Left ventricle myocardium inferior (tissue), 1 donor: Measurements from ENCODE around the gene BHLHE23. TPM values are rescaled to one million over a fixed set of nuclear protein-coding genes. Genes with fewer than 3 reads are reported as not detected.
A peak's percentile ranks its signal among the peaks of the same experiment; 100 is the strongest.

ENCODE experiments used
- DNase-seq: peaks from one replicate; pipeline ENCODE4 v3.0.0-alpha.2; 2020
- H3K27ac ChIP-seq: fragments of 200-600 bp; replicated peaks from 2 replicates; pipeline ENCODE4 v1.8.0; 2021
- H3K27me3 ChIP-seq: fragments of 200-600 bp; 2 replicates; pipeline ENCODE4 v1.8.0; 2021; ENCODE audit warnings: low read depth
- H3K36me3 ChIP-seq: fragments of 200-600 bp; 2 replicates; pipeline ENCODE4 v1.8.0; 2021
- H3K4me1 ChIP-seq: fragments of 200-600 bp; 2 replicates; pipeline ENCODE4 v1.8.0; 2021
- H3K4me3 ChIP-seq: fragments of 200-600 bp; 2 replicates; pipeline ENCODE4 v1.8.0; 2021; ENCODE audit warnings: mild to moderate bottlenecking, moderate library complexity
- H3K9me3 ChIP-seq: fragments of 200-600 bp; replicated peaks from 2 replicates; pipeline ENCODE4 v1.8.0; 2021
- intact Hi-C: fragments of 100-400 bp; cut with micrococcal nuclease; formaldehyde crosslinking; loops from one replicate; pipeline ENCODE4 v1.11.0; 2022
- total RNA-seq: library from RNA; stranded (reverse); fragmentation: NEBNext Ultra II Directional; extraction: Animal tissue kit (Norgen Biotek cat#: 25700); gene quantifications from one replicate; pipeline ENCODE4 v1.2.1, GENCODE V29; 2021
- TF ChIP-seq, protein P1 (sequence below): fragments of 200-600 bp; IDR thresholded peaks from 2 replicates; pipeline ENCODE4 v1.8.0; 2021; ENCODE audit warnings: antibody characterized with exemption, mild to moderate bottlenecking, borderline replicate concordance
- donor health status: DM: no; HTN: yes; CAD: no; lungs with severe emphysema.

The BHLHE23 gene
- total RNA-seq, 1 donor from 2014 or later, result not detected

DNA sequence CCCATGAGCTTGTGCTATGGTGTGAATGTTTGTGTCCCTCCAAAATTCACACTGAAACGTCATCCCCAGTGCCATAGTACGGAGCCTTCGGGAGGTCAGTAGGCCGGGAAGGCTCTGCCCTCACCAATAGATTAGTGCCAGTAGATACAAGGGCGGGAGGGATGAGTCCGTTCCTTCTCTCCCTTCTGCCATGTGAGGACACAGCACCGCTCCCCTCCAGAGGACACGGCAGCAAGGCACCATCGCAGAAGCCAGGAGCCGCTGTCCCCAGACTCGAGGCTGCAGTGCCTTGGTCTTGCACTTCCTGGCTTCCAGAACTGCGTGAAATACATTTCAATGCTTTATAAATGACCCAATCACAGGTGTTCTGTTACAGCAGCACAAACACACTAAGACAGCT is 39.2 kb upstream of the BHLHE23 start:
- no peaks in the 10 kb centered on the region for H3K4me1 ChIP-seq
- H3K9me3 ChIP-seq, result no peaks in the 10 kb centered on the region
- no peaks in the 10 kb centered on the region for H3K36me3 ChIP-seq
- H3K27me3 ChIP-seq, result peaks cover 89% of the 10 kb centered on the region
- TF ChIP-seq, protein P1, sequence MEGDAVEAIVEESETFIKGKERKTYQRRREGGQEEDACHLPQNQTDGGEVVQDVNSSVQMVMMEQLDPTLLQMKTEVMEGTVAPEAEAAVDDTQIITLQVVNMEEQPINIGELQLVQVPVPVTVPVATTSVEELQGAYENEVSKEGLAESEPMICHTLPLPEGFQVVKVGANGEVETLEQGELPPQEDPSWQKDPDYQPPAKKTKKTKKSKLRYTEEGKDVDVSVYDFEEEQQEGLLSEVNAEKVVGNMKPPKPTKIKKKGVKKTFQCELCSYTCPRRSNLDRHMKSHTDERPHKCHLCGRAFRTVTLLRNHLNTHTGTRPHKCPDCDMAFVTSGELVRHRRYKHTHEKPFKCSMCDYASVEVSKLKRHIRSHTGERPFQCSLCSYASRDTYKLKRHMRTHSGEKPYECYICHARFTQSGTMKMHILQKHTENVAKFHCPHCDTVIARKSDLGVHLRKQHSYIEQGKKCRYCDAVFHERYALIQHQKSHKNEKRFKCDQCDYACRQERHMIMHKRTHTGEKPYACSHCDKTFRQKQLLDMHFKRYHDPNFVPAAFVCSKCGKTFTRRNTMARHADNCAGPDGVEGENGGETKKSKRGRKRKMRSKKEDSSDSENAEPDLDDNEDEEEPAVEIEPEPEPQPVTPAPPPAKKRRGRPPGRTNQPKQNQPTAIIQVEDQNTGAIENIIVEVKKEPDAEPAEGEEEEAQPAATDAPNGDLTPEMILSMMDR, result no peak
- no peak for DNase-seq
- intact Hi-C loops, result no loop called here
- H3K4me3 ChIP-seq, result no peak overlapping the region
- H3K27ac ChIP-seq, result no peak overlapping the region

DNA sequence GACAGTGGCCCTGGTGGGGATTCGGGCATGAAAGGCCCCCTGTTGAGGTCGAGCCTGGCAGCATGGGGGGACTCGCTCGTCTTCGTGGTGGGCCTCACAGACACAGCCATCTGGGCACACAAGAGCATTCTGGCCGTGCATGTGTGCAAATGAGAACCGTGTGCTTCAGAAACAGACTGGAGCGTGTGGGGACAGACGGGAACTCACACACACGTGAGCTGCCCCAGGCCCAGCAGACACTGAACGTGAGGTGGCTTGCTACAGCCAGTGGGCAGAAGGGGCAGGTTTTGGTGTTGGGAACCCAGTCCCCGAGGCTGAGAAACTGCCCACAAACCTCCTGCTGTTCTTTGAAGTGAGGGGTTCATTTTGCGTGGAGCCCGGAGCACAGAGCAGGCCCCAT is 38.6 kb upstream of the BHLHE23 start:
- intact Hi-C loops, result no loop called here
- DNase-seq, result no peak
- peaks cover 92% of the 10 kb centered on the region for H3K27me3 ChIP-seq
- H3K9me3 ChIP-seq, result no peaks in the 10 kb centered on the region
- TF ChIP-seq, protein P1, result no peak
- H3K4me1 ChIP-seq, result no peaks in the 10 kb centered on the region
- no peak overlapping the region for H3K27ac ChIP-seq
- H3K36me3 ChIP-seq, result no peaks in the 10 kb centered on the region
- H3K4me3 ChIP-seq, result no peak overlapping the region

DNA sequence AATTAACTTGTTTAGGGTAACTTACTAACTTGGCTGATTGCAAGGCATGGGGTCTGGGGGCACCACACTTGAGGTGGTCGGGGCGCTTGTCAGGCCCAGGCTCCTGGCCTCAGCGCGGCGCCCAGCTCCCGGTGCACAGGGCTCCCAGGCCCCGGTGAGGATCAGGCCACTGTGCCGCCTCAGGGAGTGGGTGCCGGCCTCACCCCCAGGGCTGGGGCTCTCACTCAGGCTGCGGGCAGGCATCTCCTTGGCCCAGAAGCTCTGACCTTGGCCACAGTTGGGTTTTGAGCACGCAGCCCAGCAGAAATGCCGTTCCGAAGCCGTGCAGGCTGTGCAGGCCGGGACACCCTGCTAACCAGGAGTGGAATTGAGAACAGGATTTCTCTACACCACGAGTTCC is 37.8 kb upstream of the BHLHE23 start:
- H3K36me3 ChIP-seq, result no peaks in the 10 kb centered on the region
- H3K27ac ChIP-seq, result no peak overlapping the region
- H3K9me3 ChIP-seq, result no peaks in the 10 kb centered on the region
- no peak overlapping the region for H3K4me3 ChIP-seq
- intact Hi-C loops, result no loop called here
- no peaks in the 10 kb centered on the region for H3K4me1 ChIP-seq
- H3K27me3 ChIP-seq, result peaks cover 92% of the 10 kb centered on the region
- DNase-seq, result no peak
- TF ChIP-seq, protein P1, result no peak

DNA sequence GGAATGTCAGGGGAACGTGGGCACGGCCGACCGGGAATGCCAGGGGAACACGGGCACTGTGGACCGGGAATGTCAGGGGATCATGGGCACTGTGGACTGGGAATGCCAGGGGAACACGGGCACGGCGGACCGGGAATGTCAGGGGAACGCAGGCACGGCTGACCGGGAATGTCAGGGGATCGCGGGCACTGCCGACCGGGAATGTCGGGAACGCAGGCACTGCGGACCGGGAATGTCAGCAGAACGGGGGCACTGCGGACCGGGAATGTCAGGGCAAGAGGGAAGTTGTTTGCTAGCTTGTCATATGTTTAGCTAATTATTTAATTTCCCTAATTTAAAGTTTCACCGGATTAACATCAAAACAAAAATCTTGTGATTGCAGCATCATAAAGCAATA is 37.4 kb upstream of the BHLHE23 start:
- Histone ChIP-seq H3K27me3 (peaks cover 93% of the 10 kb centered on the region), H3K4me3 (no peak overlapping the region), H3K4me1 (no peaks in the 10 kb centered on the region), H3K36me3 (no peaks in the 10 kb centered on the region), H3K9me3 (no peaks in the 10 kb centered on the region), H3K27ac (no peak overlapping the region)
- intact Hi-C loops, result no loop called here
- no peak for DNase-seq
- TF ChIP-seq, protein P1, result no peak

DNA sequence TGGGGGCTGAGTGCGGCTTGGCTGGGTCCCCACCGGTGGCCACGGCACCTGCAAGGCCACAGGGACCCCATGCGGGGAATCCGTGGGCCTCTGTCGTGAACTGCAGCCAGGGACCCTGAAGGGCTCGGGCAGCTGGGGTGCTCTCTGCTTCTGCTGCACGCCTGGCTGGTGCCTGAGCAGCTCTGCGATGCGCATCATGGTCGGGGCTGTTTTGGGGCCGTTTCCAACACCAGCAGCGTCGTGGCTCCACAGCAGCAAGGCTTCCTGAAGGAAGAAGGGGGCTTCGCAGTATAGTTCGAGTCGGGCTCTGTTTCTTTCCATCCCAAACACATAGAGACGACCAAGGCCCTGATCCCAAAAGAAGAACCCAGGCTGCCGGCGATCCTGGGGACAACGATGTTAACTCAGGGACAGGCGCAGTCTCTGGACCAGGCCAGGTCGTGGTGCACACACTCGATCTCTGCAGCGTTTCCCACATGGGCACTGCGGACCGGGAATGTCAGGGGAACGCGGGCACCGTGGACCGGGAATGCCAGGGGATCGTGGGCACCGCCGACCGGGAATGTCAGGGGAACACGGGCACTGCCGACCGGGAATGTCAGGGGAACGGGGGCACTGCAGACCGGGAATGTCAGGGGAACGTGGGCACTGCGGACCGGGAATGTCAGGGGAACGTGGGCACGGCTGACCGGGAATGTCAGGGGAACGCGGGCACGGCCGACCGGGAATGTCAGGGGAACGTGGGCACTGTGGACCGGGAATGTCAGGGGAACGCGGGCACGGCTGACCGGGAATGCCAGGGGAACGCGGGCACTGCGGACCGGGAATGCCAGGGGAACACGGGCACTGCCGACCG is 36.8 kb upstream of the BHLHE23 start:
- Histone ChIP-seq H3K27ac (no peak overlapping the region), H3K9me3 (no peaks in the 10 kb centered on the region), H3K27me3 (peaks cover 98% of the 10 kb centered on the region), H3K4me1 (no peaks in the 10 kb centered on the region), H3K4me3 (no peak overlapping the region), H3K36me3 (no peaks in the 10 kb centered on the region)
- TF ChIP-seq, protein P1, result no peak
- DNase-seq, result peak; percentile 10
- intact Hi-C loops, result no loop called here
